Left lobe of liver (tissue), 2 donors: Measurements from ENCODE around the gene LCE2B. TPM values are rescaled to one million over a fixed set of nuclear protein-coding genes. Genes with fewer than 3 reads are reported as not detected.
A peak's percentile ranks its signal among the peaks of the same experiment; 100 is the strongest.
"Not testable (repeated sequence)": the region's sequence is repeated elsewhere in the genome, so short reads cannot be mapped to it uniquely, and the experiment has no call there.

ENCODE experiments used
- ATAC-seq: fragments of 200-7000 bp; cut with Tn5 transposase; one replicate; pipeline ENCODE4 v1.9.1; 2020; ENCODE audit warnings: mild to moderate bottlenecking, moderate library complexity
- DNase-seq: peaks from one replicate; pipeline ENCODE4 v3.0.0-alpha.2; 2020; ENCODE audit warnings: low spot score
- total RNA-seq: library from RNA; stranded (reverse); gene quantifications from one replicate; pipeline ENCODE4 v1.2.1, GENCODE V29; 2021
- donor health status: DM: no; HTN: no; CAD: no; lungs with moderate emphysema.
- donor health status: DM: no; HTN: yes; CAD: no.

The LCE2B gene
- not detected for total RNA-seq

- DNase-seq, ATAC-seq: not testable (repeated sequence)
Measured at GRCh38 chr1:152685823-152686222, at the start of gene LCE2B. LCE2B (plus strand) TSS chr1:152686123; CDS start chr1:152686844, 721 bp downstream.

DNA sequence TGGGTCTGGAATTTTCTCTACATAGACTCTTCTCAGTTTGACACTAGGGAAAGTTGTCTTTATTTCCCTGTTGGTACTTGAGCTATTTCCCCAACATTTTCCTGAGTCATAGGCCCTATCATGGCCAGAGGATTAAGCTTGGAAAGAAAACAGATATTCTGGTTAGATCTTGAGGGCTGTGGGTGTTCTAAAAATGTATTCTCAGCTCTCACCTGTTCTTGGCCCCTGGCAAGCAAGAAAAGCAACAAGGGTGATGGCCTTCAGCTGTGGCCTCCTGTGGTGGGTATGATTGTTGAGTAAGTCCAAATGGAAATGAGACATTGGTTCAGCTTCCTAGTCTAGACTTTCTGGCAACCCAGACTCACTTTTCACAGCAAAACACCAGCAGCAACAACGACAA is 45.6 kb upstream of the LCE2B start:
- DNase-seq (no peak), ATAC-seq (no peak)

DNA sequence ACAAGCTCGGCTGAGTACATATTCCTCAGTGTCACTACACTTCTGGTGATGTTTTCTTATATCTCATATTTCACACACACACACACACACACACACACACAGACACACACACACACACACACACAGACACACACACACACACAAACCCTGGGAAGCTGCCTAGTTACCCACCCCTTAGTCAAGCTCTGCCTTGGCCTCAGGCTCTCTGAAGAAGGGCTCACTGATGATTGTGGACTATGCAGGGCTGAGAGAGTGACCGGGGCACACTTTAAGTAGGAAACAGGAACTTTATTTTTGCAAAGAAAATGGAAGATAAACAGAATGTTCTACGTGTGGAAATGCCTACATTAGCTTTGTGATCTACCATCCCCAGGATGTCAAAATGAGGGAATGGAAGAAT is 42.0 kb upstream of the LCE2B start:
- no peak for DNase-seq
- no peak for ATAC-seq

DNA sequence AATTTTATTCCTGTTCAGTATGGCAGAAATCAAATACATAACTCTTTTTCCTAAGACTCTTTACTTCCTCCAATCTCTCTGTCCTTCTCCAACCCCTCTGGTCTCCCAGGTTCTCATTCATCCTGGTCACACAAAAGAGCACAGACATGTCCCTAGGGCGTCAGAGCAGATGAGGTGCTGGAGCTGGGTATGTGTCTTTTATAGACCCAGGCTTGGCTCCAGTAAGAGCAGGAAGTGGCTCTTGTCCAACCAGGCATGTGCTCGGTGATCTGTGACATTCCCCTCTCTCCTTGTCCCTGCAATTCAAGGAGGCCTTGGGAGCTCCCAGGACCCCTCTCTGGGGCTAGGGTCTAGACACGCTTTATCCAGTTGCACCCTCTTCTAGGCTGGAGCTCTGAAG is 40.8 kb upstream of the LCE2B start:
- ATAC-seq: no peak
- no peak for DNase-seq

DNA sequence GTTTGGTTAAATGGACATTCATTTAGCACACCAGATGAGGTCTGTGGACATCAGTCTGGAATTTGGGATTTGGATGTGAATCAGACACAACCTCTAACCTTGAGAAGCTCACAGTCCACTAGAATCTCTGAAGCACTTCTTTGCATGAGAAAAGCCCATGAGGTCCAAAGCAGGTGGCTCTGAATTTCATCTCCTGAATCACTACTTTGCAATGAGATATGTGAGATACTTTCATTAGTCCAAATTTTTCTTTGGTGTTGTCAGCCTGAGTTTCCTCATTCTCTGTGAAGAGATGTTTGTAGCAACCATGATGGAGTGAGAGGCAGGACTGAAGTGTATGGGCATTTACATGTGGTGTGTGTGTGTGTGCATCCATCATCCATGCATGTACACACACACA is 39.3 kb upstream of the LCE2B start:
- ATAC-seq (no peak), DNase-seq (no peak)

GRCh38 chr1:152654110-152654509 is 31.8 kb upstream of the LCE2B start:
- peak; percentile 52 for DNase-seq
- ATAC-seq: peak; percentile 77

DNA sequence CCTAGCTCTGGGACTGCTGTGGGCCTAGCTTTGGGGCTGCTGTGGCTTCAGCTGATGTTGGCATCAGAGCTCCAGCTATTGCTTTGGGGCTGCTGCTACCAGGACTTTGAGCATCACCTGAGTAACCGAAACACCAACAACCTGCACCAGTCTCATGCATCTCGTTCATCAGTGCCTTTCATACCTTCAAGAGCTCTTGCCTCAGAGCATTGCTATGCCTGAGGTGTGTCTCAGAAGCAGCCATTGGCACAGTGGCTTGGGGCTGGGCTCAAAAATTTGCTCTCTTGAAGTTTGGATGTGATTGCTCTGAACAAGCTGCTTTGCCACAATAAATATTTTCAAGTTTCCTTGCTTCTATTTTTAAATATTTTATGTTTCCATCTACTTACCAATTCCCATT is 29.5 kb upstream of the LCE2B start:
- no peak for ATAC-seq

GRCh38 chr1:152657677-152658076 is 28.2 kb upstream of the LCE2B start:
- ATAC-seq (peak; percentile 76), DNase-seq (no peak)

More for the DNA sequence above, 29.5 kb upstream of the LCE2B start:
- DNase-seq: no peak

GRCh38 chr1:152658649-152659048 is 27.3 kb upstream of the LCE2B start:
- ATAC-seq (peak; percentile 90), DNase-seq (peak; percentile 78)

- ATAC-seq (no peak), DNase-seq (no peak)
Measured at GRCh38 chr1:152663098-152663497, 22.8 kb upstream of the LCE2B start, which contains the start of gene LCE2D. LCE2D (plus strand) TSS chr1:152663380; CDS start chr1:152664106, 726 bp downstream.

- ATAC-seq, DNase-seq: not testable (repeated sequence)
Measured at GRCh38 chr1:152666171-152666570, 19.8 kb upstream of the LCE2B start.

DNA sequence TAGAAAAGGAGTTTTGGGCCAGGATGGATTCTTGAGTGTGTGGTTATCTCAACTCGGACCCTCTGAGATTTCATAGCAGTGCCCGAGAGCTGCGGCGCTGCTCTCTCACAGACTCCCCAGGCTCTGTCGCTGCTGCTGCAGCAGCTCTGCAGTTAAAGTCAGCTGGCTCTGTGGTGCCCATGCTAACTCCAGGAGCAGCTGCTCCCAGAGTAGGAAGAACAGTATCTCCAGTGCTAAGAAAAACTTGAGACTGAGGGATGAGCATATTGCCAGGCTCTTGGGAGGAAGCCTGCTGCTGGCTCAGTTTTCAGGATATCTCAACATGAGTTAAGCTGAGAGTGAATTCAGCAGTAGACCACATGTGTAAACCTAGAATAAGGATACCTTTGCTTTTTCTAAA is 18.3 kb upstream of the LCE2B start:
- DNase-seq (no peak), ATAC-seq (no peak)

GRCh38 chr1:152673016-152673415 is 12.9 kb upstream of the LCE2B start:
- ATAC-seq (no peak), DNase-seq (no peak)

- DNase-seq, ATAC-seq: not testable (repeated sequence)
Measured at GRCh38 chr1:152674983-152675382, 10.9 kb upstream of the LCE2B start, which contains the start of gene LCE2C. LCE2C (plus strand) TSS chr1:152675279; CDS start chr1:152676016, 737 bp downstream.

GRCh38 chr1:152679459-152679858 is 6.5 kb upstream of the LCE2B start:
- ATAC-seq: no peak
- no peak for DNase-seq

DNA sequence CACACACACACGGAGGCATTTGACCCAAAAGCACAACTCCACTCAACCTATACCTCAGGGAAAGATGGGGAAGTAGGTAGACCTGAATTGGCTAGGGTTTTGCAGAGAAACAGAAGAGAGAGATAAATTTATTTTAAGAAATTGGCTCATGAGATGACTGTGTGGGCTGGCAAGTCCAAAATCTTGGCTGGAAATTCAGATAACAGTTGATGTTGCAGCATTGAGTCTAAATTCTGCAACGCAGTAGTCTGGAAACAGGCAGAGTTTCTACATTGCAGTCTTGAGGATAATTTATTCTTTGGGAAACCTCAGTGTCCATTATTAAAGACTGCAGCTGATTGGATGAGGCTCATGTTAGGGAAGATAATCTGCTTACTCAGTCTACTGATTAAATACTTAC is 4.3 kb upstream of the LCE2B start:
- ATAC-seq (no peak), DNase-seq (no peak)

DNA sequence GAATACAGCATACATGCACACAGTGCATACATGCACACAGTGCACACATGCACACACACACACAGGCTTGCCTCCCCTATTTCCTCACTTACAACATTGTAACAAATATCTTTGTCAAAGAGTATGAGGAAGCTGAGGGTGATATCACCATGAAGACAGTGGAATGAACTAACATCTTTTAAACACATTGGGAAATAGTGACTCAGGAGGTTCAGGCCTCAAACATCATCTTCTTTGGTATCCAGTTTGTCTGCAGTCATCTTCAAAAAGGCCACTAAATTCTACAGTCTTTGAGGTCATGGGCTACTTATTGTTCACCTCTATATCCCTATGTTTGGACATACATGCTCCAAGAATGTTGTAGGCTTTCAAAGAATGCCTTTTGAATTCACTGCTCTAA is 2.1 kb upstream of the LCE2B start:
- ATAC-seq: no peak
- no peak for DNase-seq

DNA sequence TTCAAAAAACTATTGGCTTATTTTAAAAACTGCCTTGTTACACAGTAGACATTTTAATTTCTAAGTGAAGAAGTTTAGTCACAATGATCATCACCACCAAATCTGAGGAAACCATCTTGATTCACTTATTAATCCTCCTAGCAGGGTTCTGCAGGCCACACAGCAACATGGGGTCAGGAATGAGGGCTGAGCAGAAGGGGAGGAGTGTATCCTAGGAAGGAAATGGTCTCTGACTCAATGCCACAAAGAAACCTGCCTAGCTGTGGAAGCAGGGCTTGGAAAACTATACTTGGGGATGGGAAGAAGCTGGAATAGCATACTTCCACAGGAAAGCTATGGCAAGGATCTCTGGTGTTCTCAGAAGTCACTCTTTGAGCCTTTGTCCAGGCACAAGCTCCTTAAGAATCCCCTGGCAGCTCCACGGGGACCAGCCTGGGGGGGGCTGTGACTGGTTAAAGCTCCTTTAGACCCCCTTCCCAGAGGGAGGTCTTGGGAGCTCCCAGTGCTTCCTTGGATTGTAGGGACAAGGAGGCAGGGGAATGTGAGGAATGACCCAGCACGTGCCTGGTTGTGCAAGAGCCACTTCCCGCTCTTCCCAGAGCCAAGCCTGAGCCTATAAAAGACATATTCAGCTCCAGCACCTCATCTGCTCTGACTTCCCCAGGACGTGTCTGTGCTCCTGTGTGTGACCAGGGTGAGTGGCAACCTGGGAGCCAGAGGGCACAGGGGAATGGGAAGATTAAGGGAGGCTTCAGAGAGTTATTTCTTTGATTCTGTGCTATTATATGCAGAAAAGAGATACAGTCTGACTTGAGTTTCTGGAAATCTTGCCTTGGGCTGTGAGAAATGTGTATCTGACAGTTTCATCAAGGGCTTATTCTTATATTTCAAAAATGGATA is 12.0 kb downstream of the LCE2B start, which contains the start of gene LCE2A:
TSS of gene LCE2A (plus strand) at position 645 of the 900 bp plus-strand sequence. CDS start 557 bp downstream, outside the sequence.
- ATAC-seq: no peak
- DNase-seq: no peak

DNA sequence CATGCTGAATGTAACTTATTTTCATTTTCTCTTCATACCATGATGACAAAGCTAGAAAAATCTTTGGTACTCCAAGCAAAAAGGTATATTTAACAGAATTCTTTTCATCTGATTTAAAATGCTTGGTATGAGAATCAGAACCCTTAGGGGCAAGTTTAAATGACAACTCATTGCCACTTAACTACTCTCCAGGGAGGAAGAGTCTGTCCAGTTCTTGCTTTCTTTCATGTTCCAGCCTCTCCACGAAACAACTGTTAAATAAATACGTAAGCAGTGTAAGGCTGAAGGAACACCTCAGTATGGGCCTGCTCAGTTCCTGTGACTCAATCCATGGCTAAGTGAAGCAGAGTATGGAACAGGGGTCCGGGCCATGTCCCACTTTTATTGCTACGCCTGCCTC is 13.8 kb downstream of the LCE2B start:
- DNase-seq (no peak), ATAC-seq (no peak)

DNA sequence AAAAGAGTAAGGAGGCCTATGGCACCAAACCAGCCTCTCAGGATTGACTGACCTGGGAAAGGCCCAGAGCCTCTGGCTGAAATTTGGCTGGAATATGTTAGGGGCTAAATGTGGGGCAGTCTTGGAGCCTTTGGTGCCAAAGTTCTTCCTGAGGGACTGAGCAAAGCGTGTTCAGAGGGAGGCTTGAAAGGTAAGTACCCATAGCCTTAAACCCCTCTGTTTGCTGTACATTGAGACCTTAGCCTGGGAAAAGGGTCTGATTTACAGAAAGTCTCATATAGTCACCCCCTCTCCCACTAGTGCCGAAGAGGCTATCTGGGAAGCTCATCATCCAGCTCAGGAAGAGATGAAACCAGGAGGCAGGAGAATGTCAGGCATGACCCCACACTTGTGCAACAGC is 21.9 kb downstream of the LCE2B start, which contains the start of gene LCE4A:
TSS of gene LCE4A (plus strand) at position 301 of the 400 bp plus-strand sequence. CDS start 916 bp downstream, outside the sequence.
- no peak for DNase-seq
- no peak for ATAC-seq

DNA sequence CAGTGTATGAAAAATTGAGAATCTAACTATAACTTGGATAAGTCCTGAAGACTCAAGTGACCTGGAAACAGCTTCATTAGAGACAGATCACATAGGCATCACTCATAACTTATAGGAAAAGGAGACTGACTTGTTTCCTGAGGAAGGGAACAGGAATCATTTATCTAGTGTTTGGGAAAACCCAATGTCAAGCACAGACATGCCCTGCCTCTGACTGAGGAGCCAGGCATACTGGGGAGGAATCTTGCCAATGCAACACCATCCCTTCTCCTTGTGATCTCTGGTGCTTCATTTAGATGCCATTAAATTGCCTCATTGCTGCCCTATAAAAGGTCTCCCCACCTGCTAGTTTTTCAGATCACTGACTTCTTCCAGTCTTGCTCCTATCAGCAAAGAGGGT is 32.3 kb downstream of the LCE2B start:
- ATAC-seq: no peak
- no peak for DNase-seq

DNA sequence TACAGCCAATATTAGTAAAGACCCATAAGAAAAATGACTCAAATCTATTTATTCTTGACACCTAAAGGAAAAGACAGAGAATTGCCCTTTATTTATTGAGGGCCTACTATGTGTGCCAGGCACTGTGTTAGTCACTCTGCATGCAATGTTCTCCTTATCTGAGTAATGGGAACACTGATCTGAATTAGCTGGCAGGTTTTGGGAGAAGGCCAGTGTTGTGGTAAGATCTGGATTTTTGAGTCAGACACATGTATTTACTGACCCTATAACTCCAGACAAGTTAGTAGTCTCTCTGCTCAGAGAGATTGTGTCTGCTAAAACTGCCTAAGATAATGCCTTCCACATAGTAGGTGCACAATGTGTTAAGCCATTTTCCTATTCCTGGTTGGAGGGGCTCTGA is 39.3 kb downstream of the LCE2B start:
- DNase-seq (no peak), ATAC-seq (no peak)
